ENCODE results near the gene TNRC6C. TPM values are rescaled to one million over a fixed set of nuclear protein-coding genes. Genes with fewer than 3 reads are reported as not detected.
"Not testable (repeated sequence)": the region's sequence is repeated elsewhere in the genome, so short reads cannot be mapped to it uniquely, and the experiment has no call there.

The TNRC6C gene
- total RNA-seq, 1 donor from 2014 or later = 21.0 TPM

DNA sequence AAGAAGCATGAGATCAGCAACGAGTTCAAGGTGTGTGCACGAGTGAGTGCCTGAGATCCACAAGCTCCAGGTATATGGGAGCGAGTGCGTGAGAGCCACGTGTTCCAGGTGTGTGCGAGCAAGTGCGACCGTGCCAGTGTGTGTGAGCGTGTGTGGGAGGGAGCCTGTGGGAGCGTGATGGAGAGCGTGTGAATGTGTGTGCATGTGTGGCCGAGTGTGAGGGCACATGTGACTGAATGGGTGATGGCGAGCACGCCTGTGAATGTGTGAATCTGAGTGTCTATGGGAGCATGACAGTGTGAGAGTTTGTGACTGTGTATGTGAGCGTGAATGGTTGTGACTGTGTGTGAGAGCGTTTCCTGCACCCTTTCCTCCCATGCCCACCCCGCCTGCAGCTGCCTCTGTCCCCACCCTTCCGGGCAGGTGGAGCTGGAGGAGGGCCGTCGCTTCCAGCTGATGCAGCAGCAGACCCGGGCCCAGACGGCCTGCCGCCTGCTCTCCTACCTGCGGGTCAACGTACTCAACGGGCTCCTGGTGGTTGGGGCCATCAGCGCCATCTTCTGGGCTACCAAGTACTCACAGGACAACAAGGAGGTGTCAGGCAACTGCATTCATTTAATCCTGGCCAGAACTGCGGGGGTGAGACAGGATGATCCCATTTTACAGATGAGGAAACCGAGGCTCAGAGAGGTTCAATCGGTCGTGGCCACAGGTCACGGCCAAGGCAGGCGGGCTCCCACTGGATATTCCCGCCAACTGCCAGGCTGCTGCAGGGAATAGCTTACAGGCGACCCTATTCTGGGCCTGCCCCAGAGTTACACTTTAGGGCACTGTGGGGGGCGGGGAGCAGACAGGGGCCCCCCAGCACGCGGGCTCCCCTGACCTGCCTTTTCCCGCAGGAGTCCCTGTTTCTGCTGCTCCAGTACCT, 175.7 kb downstream of the TNRC6C start:
- intact Hi-C loops (cut with DNase I) = no loop called here
- DNase-seq (ENCODE audit: missing footprints) (no peak), ATAC-seq (no peak)

DNA sequence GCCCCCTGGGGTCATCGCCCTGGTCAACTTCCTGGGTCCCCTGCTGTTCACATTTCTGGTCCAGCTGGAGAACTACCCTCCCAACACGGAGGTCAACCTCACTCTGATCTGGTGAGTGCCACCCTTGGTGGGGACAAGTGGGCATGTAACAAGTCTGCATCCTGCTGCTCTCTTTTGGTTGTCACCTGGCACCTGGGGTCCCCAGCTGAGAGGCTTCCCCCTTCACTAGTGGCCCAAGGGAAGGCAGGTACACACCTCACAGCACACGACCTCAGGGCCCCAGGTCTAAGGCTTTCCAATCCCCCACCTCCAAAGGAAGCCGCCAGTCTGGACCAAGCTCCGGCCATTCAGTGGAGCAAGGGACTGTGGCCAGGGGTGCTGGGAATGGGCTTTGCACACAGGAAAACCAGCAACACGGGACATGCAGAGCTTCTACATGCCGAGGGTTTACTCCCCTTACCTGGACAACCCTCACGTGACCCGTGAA, 176.4 kb downstream of the TNRC6C start:
- intact Hi-C loops (cut with DNase I) = no loop called here
- no peak for DNase-seq (ENCODE audit: missing footprints)
- ATAC-seq = no peak

DNA sequence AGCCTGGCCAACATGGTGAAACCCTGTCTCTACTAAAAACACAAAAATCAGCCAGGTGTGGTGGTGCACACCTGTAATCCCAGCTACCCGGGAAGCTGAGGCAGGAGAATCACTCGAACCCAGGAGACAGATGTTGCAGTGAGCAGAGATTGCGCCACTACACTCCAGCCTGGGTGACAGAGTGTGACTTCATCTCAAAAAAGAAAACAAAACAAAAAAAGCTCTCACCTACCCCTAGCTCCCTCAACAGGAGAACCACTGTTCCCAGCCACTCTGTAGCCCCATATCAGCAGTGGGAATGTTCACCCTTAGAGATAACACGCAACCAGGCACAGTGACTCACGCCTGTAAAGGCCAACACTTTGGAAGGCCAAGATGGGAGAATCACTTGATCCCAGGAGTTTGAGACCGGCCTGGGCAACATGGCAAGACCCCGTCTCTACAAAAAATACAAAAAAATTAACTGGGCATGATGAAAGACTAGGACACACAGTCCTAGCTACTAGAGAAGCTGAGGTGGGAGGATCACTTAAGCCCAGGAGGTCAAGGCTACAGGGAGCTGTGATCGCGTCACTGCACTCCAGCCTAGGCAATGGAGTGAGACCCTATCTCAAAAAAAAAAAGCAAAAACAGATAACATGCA, 177.5 kb downstream of the TNRC6C start:
- DNase-seq (ENCODE audit: missing footprints) (no peak), ATAC-seq (no peak)
- intact Hi-C loops (cut with DNase I) = no loop called here

GRCh38 chr17:78137392-78138203, 179.1 kb downstream of the TNRC6C start:
- ATAC-seq (no peak), DNase-seq (ENCODE audit: missing footprints) (peak; percentile 69)
- intact Hi-C loops (cut with DNase I) = no loop called here

DNA sequence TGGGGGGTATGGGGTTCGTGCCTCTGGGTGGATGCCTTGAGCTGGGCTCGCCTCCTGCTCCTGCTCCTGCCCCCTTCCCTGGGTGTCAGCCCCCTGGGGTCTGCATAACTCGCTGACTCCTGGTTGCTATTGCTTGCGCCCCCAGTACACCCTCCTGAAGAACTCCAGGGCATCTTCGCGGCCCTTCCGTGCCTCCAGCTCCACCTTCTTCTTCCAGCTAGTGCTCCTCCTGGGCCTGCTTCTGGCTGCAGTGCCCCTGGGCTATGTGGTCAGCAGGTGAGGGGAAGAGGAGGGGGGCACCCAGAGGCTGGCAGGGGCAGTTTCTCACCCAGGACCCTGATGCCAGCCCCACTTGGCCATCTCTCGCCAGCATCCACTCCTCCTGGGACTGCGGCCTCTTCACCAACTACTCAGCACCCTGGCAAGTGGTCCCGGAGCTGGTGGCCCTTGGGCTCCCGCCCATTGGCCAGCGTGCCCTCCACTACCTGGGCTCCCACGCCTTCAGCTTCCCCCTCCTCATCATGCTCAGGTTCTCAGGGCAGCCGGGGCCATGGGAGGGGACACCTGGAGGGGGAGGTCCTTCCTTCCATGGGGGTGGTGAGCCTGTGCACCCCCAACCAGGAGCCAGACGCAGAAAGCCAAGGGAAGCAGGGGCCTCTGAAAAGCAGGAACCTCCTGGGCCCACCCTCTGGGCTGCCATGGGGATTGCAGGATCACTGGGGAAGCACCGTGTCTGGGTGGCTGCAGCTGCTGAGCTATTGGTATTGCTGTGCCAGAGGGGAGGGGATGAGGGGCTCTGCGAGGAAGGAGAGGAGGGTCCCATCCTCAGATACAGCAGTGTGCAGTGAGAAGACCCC, 179.9 kb downstream of the TNRC6C start:
- ATAC-seq (no peak), DNase-seq (ENCODE audit: missing footprints) (no peak)
- intact Hi-C loops (cut with DNase I) = no loop called here

DNA sequence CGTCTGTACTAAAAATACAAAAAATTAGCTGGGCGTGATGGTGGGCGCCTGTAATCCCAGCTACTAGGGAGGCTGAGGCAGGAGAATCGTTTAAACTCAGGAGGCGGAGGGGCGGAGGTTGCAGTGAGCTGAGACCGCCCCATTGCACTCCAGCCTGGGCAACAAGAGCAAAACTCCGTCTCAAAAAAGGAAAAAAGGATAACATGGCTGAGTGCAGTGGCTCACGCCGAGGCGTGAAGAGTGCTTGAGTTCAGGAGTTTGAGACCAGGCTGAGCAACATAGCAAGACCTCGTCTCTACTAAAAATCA, 181.3 kb downstream of the TNRC6C start:
- intact Hi-C loops (cut with DNase I); DNase-seq (ENCODE audit: missing footprints); ATAC-seq: not testable (repeated sequence)

DNA sequence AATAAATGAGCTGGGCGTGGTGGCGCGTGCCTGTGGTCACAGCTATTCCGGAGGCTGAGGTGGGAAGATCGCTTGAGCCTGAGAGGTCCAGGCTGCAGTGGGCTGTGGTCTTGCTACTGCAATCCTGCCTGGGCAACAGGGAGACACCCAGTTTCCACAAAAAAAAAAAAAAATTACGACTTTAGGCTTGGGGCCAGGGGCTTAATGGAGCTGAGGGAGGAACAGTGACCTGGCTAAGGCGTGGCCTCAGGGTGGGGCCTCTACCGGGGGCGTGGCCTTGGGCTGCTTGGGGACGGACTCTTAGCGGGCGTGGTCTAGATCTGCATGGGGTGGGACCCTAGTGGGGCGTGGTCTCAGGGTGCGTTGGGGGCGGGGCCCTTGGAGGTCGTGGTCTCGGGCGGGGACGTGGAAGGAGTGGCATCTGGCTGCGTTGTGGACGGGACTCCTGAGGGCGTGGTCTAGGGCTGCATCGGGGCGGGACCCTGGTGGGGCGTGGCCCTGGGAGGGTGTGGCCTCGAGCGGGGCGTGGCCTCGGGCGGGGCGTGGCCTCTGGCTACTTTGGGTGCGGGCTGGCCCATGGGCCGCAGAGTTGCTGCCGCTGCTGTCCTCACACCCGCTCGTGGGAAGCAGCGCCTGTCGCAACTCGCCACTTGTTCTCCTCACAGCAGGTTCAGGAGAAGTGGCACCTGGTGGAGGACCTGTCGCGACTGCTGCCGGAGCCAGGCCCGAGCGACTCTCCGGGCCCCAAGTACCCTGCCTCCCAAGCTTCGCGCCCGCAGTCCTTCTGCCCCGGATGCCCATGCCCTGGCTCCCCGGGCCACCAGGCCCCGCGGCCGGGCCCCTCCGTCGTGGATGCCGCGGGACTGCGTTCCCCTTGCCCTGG, 181.9 kb downstream of the TNRC6C start:
- peak; percentile 82 for ATAC-seq

DNA sequence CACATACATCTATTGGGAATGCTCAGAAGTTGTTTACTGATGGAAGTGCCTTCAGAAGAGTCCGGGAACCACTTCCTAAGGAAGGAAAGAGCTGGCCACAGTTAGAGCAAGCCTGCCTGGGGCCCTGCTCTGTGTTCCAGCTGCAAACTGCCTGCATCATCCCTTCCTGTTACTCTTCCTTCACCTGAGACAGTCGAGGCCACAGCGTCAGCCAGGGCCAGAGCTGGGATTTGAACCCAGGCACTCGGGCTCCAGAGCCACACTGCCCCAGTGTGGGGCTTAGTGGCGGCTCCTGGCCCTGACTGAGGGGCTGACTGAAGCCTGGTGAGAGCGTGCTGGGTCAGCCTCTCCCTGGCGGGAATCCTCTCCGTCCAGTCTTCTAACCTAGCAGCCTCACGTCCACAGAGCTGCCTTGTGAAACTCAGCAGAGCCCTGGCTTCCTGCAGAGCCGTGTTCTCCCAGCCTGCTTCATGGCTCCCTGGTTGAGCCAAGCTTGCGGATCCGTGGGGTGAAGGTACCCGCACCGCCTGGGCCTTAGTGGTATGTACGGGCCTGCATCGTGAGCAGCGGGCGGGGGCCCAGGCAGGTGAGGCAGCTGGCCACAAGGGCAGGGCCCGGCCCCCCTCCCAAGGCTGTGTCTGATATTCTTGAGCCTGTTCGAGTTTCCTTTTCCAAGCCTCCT, 183.1 kb downstream of the TNRC6C start:
- ATAC-seq = no peak
- intact Hi-C loops (cut with DNase I) = no loop called here
- peak; percentile 65 for DNase-seq (ENCODE audit: missing footprints)

More for the DNA sequence above, 181.9 kb downstream of the TNRC6C start:
- DNase-seq (ENCODE audit: missing footprints) = peak; percentile 97
- intact Hi-C loops (cut with DNase I) = no loop called here

GRCh38 chr17:78142119-78142861, 183.8 kb downstream of the TNRC6C start:
- no peak for ATAC-seq
- intact Hi-C loops (cut with DNase I) = no loop called here
- DNase-seq (ENCODE audit: missing footprints) = no peak

DNA sequence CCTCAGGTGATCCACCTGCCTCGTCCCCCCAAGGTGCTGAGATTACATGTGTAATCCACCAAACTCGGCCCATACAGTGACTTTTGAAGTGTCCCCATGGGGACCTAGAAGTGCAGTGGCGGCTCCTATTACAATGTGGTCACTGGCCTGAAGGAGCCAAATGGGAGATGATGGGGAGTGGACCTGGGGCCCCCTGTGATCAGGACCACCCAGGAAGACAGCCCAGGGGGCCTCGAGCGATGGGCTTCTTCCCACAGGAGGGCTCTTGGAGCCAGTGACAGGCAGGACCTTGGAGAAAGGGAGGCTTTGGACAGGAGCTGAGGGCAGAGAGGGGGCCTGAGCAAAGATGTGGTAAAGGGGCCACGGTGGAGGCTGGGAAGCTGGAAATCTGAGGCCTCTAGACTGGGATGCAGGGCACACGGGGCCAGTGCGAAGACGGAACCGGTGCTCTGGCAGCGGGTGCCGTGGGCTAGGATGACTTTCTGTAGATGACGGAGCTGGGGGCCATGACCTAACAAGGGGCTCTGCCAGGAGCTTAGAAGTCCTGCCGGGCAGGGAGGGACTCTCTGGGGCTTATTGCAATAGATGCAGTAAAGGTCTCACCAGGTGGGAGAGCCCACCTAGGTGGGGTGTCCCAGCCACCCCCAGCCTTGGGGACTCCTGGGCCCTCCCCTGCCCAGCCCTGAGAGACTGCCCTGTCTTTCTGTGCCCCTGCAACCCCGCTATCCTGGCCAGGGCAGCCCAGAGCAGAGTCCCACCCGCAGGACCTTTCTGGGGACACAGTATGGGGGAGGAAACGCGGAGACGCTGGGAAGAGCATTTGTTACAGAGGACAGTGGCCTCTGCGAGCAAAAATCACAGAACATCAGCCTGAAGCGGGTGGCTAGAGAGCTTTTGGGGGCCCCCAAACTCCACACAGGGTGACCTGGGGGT, 185.0 kb downstream of the TNRC6C start:
- ATAC-seq = no peak
- DNase-seq (ENCODE audit: missing footprints) = peak; percentile 70
- intact Hi-C loops (cut with DNase I) = loop anchor here (2.0 kb wide), 1 partner anchor 25 kb away; the partner anchor contains the start of gene SYNGR2

DNA sequence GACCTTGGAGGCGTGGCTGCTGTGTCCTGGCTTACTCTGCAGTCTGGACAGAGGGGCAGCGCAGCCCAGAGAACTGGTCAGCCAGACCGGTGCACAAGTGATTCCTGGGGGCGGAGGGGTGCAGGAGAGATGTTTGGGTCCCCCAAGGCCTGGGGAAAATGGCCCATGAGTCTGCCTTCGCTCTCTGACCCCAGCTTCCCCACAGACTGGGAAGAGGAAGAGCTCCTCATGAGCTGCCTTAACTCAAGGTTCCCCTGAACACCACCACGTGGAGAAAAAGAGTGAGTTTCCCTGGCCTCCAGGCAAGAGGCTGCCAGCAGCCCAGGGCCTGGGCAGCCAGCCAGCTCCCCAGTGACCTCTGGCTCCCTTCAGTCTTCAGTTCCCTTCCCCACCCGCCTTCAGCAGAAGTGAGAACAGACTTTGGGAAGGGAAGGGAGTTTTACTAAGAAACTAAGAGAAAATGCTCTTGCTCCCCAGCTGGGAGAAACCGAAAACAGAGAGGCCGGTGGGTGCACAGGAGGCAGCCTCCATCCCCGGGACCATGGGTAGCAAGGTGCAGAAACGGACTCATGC, 185.7 kb downstream of the TNRC6C start:
- DNase-seq (ENCODE audit: missing footprints) = peak; percentile 93
- intact Hi-C loops (cut with DNase I) = loop anchor here (2.0 kb wide), 1 partner anchor 25 kb away; the partner anchor contains the start of gene SYNGR2
- peak; percentile 68 for ATAC-seq

DNA sequence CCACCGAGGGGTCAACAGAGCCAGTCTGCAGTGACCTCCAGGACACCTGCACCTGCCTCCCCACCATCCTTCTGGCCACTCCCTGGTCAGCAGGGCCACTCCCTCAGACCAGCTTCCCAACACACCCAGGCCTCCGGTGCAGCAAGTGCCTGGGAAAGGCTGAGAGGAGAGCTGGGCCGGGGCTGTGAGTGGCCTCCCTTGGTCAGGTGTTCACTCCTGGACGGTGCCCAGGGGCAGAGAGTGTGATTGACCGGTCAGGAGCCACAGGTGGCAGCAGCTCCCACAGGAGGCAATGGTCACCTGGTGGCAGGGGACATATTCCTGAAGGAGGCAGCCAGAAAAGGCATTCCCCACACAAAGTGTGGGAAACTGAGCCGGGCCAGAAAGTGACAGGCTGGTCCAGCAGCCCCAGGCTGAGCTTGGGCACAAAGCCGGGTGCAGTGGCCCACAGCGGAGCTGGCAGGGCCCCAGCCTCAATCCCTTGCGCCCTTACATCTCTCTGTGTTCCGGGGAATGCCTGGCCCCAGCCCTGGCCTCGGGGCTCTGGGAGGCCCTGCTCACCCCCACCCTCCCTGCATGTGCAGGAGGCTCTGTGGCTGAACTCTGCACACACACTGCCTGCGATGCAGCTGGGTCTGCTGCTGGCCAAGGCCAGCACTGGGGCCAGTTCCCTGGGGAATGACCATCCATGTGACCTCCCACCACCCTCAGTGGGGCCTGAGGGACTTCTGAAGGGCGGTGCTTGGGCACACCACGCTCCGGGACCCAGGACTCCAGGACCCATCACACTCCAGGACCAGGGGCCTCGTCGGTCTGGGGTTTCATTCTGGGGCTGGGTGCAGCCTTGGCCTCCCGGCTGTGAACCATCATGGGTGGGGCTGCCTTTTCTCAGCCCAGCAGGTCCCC, 186.5 kb downstream of the TNRC6C start:
- peak; percentile 70 for DNase-seq (ENCODE audit: missing footprints)
- intact Hi-C loops (cut with DNase I) = loop anchor here (2.0 kb wide), 1 partner anchor 24 kb away; the partner anchor contains the start of gene SYNGR2
- ATAC-seq = peak; percentile 51

DNA sequence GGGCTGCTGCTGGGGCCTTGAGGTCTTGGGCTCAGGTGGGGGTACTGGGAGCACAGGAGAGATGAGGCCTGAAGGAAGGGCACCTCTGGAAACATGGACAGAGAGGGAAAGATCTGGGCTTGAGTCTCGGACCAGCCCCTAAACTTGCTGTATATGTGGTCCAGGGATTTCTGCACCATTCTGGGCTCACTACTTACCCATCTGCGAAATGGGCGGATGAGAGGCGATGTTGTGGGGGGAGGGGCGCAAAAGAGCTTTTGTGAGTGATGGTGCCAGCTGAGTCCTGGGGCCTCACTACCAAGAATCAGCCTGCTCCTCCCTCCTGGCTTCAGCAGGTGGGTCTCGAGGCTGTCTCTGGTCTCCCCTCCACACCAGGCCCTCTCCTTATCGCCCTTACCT, 188.0 kb downstream of the TNRC6C start:
- no peak for DNase-seq (ENCODE audit: missing footprints)
- intact Hi-C loops (cut with DNase I) = no loop called here
- no peak for ATAC-seq

DNA sequence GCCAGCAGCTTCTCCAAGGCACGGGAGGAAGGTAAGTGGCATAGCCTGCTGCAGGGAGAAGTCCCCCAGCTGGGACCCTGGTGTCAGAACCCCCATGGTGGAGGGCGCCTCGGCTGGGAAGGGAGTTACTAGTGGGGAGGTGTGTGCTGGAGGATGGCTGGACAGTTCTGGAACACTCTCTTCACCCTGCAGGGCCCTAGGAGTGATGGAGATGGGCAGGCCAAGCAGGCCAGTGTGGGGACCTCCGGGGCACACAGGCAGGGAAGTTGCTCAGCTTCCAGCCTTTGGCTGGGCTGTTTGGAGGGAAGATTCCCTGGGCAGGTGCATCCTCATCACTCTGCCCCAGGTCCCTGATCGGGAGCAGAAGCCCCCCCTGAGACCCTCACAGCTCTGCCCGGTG, 188.4 kb downstream of the TNRC6C start:
- no peak for ATAC-seq
- DNase-seq (ENCODE audit: missing footprints) = no peak
- intact Hi-C loops (cut with DNase I) = no loop called here
